Vagina (tissue), 2 donors: Measurements from ENCODE around the gene TBCD.

Source experiments
- CTCF ChIP-seq, 3 experiments: fragments of 450-650 bp in 2 of 3; fragments of 200-600 bp in 1 of 3; sonication (generic) in 1 of 3; IDR thresholded peaks; one replicate each; pipeline ENCODE4 v1.5.1; 2017 to 2019; ENCODE audit warnings: antibody characterized with exemption in 3 of 3, mild to moderate bottlenecking in 2 of 3, moderate library complexity in 2 of 3
- POLR2A ChIP-seq, 2 donors: fragments of 450-650 bp; IDR thresholded peaks; one replicate each; pipeline ENCODE4 v1.6.1; 2017; ENCODE audit warnings: antibody characterized with exemption in 2 of 2, mild to moderate bottlenecking in 2 of 2, moderate library complexity in 2 of 2

- no peak for TF ChIP-seq POLR2A (IDR thresholded peaks at IDR 0.05)
- no peak for TF ChIP-seq CTCF (IDR thresholded peaks at IDR 0.05)
These were observed 29.4 kb upstream of the TBCD start for GRCh38 chr17:82722341-82723013.
